Measurements from ENCODE around the gene EXOSC10. TPM values are rescaled to one million over a fixed set of nuclear protein-coding genes. Genes with fewer than 3 reads are reported as not detected.

Gene EXOSC10
- polyA plus RNA-seq, 1 experiment = 65.9 TPM

GRCh38 chr1:11130406-11130805 lies 30.7 kb upstream of the EXOSC10 start:
- no peak for TF ChIP-seq CTCF (IDR thresholded peaks at IDR 0.05; ENCODE audit: low read depth, low read length)
- Histone ChIP-seq H3K9me3 (ENCODE audit: control insufficient read depth, insufficient read depth, low read length) (no peaks in the 10 kb centered on the region), H3K27me3 (ENCODE audit: control insufficient read depth, insufficient read depth, low read length) (no peaks in the 10 kb centered on the region), H3K27ac (ENCODE audit: low read depth, low read length) (no peak overlapping the region), H3K4me3 (ENCODE audit: low read depth, low read length) (no peak overlapping the region)
- POLR2A ChIA-PET = no interaction called here
- no peak for DNase-seq (ENCODE audit: low read depth, low spot score)
- CTCF ChIA-PET = interaction anchor here (1.1 kb wide), 1 partner anchor 111 kb away, joined by 3 read pairs; no protein-coding TSS in a partner anchor

- TF ChIP-seq CTCF (IDR thresholded peaks at IDR 0.05; ENCODE audit: low read depth, low read length) = no peak
- Histone ChIP-seq H3K9me3 (ENCODE audit: control insufficient read depth, insufficient read depth, low read length) (no peaks in the 10 kb centered on the region), H3K27me3 (ENCODE audit: control insufficient read depth, insufficient read depth, low read length) (no peaks in the 10 kb centered on the region), H3K4me3 (ENCODE audit: low read depth, low read length) (no peak overlapping the region), H3K27ac (ENCODE audit: low read depth, low read length) (no peak overlapping the region)
- no peak for DNase-seq (ENCODE audit: low read depth, low spot score)
- ChIA-PET POLR2A (interaction anchor here (0.5 kb wide), 1 partner anchor 889 kb away, joined by 4 read pairs; the partner anchor contains the start of gene MIIP), CTCF (interaction anchor here (1.1 kb wide), 1 partner anchor 111 kb away, joined by 3 read pairs; no protein-coding TSS in a partner anchor)
These were observed 30.2 kb upstream of the EXOSC10 start for GRCh38 chr1:11129649-11130390.

GRCh38 chr1:11126569-11126968 lies 26.9 kb upstream of the EXOSC10 start:
- TF ChIP-seq CTCF (IDR thresholded peaks at IDR 0.05; ENCODE audit: low read depth, low read length) = no peak
- no peaks in the 10 kb centered on the region for H3K9me3 ChIP-seq (ENCODE audit: control insufficient read depth, insufficient read depth, low read length)
- no peak overlapping the region for H3K4me3 ChIP-seq (ENCODE audit: low read depth, low read length)
- POLR2A ChIA-PET = no interaction called here
- CTCF ChIA-PET = interaction anchor here (1.7 kb wide), 1 partner anchor 89 kb away, joined by 5 read pairs; no protein-coding TSS in a partner anchor
- no peak for DNase-seq (ENCODE audit: low read depth, low spot score)
- H3K27me3 ChIP-seq (ENCODE audit: control insufficient read depth, insufficient read depth, low read length) = no peaks in the 10 kb centered on the region
- H3K27ac ChIP-seq (ENCODE audit: low read depth, low read length) = no peak overlapping the region

- Histone ChIP-seq H3K9me3 (ENCODE audit: control insufficient read depth, insufficient read depth, low read length) (no peaks in the 10 kb centered on the region), H3K27ac (ENCODE audit: low read depth, low read length) (no peak overlapping the region), H3K4me3 (ENCODE audit: low read depth, low read length) (no peak overlapping the region), H3K27me3 (ENCODE audit: control insufficient read depth, insufficient read depth, low read length) (no peaks in the 10 kb centered on the region)
- DNase-seq (ENCODE audit: low read depth, low spot score) = no peak
- ChIA-PET POLR2A (interaction anchor here (0.6 kb wide), 1 partner anchor 26 kb away, joined by 3 read pairs; the partner anchor contains the start of gene EXOSC10), CTCF (interaction anchor here (1.7 kb wide), 1 partner anchor 88 kb away, joined by 5 read pairs; no protein-coding TSS in a partner anchor)
- TF ChIP-seq CTCF (IDR thresholded peaks at IDR 0.05; ENCODE audit: low read depth, low read length) = no peak
These were observed 26.3 kb upstream of the EXOSC10 start for GRCh38 chr1:11125931-11126330.

GRCh38 chr1:11124965-11125364 lies 25.3 kb upstream of the EXOSC10 start:
- Histone ChIP-seq H3K9me3 (ENCODE audit: control insufficient read depth, insufficient read depth, low read length) (no peaks in the 10 kb centered on the region), H3K27ac (ENCODE audit: low read depth, low read length) (no peak overlapping the region), H3K27me3 (ENCODE audit: control insufficient read depth, insufficient read depth, low read length) (no peaks in the 10 kb centered on the region), H3K4me3 (ENCODE audit: low read depth, low read length) (no peak overlapping the region)
- no peak for TF ChIP-seq CTCF (IDR thresholded peaks at IDR 0.05; ENCODE audit: low read depth, low read length)
- CTCF ChIA-PET = no interaction called here
- DNase-seq (ENCODE audit: low read depth, low spot score) = no peak
- POLR2A ChIA-PET = no interaction called here
